ENCODE measurements around the gene TMEM212. TPM values are rescaled to one million over a fixed set of nuclear protein-coding genes. Genes with fewer than 3 reads are reported as not detected.

TMEM212 gene
- total and polyA plus RNA-seq, 9 of the 15 experiments (the other 6 are each of a cell fraction or from before 2014, with no cell fraction given), result not detected

DNA sequence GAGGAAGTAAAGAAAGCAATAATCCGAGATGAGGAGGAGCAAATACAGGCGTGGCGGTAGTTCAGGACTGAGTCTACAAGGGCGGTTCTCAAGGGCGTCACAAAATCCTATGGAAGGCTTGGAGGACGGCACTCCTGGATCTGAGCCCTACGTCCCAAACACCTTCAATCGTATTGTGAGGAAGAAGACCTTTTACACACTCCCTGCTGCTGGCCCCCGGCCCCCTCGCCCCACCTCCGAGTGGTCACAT lies 33.6 kb upstream of the TMEM212 start (continued):
- no peak for TF ChIP-seq SNAPC5 (CRISPR knock-in tag; IDR thresholded peaks at IDR 0.05)
- TF ChIP-seq FUS (optimal IDR thresholded peaks at IDR 0.05; ENCODE audit: low read depth, low read length), result no peak
- TF ChIP-seq ZNF785 (CRISPR knock-in tag; IDR thresholded peaks at IDR 0.05), result no peak
- TF ChIP-seq ZFX (CRISPR knock-in tag; IDR thresholded peaks at IDR 0.05), result peak; percentile 51; the same call in 1 of the 2 replicates
- TF ChIP-seq HDAC3 (IDR thresholded peaks at IDR 0.05; ENCODE audit: borderline replicate concordance, partially characterized antibody), result no peak
- TF ChIP-seq MTF1 (CRISPR knock-in tag; IDR thresholded peaks at IDR 0.05; ENCODE audit: borderline replicate concordance), result no peak
- no peak; the same call in 1 of the 2 replicates for TF ChIP-seq GATA2 (CRISPR knock-in tag; IDR thresholded peaks at IDR 0.05)
- TF ChIP-seq SETDB1 (IDR thresholded peaks at IDR 0.05; ENCODE audit: low read length), result no peak
- peak; percentile 54; the same call in 1 of the 2 replicates for TF ChIP-seq POLR2A (conservative IDR thresholded peaks at IDR 0.05)
- TF ChIP-seq, protein P1, sequence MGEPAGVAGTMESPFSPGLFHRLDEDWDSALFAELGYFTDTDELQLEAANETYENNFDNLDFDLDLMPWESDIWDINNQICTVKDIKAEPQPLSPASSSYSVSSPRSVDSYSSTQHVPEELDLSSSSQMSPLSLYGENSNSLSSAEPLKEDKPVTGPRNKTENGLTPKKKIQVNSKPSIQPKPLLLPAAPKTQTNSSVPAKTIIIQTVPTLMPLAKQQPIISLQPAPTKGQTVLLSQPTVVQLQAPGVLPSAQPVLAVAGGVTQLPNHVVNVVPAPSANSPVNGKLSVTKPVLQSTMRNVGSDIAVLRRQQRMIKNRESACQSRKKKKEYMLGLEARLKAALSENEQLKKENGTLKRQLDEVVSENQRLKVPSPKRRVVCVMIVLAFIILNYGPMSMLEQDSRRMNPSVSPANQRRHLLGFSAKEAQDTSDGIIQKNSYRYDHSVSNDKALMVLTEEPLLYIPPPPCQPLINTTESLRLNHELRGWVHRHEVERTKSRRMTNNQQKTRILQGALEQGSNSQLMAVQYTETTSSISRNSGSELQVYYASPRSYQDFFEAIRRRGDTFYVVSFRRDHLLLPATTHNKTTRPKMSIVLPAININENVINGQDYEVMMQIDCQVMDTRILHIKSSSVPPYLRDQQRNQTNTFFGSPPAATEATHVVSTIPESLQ (CRISPR knock-in tag; IDR thresholded peaks at IDR 0.05), result 0 out of 2 replicates have a peak, but pooled peaks have one; percentile 23
- peak; percentile 51; the same call in 1 of the 2 replicates for TF ChIP-seq ZBTB7A (IDR thresholded peaks at IDR 0.05; ENCODE audit: borderline replicate concordance, control insufficient read depth, low read depth, low read length)
- TF ChIP-seq, protein P2, sequence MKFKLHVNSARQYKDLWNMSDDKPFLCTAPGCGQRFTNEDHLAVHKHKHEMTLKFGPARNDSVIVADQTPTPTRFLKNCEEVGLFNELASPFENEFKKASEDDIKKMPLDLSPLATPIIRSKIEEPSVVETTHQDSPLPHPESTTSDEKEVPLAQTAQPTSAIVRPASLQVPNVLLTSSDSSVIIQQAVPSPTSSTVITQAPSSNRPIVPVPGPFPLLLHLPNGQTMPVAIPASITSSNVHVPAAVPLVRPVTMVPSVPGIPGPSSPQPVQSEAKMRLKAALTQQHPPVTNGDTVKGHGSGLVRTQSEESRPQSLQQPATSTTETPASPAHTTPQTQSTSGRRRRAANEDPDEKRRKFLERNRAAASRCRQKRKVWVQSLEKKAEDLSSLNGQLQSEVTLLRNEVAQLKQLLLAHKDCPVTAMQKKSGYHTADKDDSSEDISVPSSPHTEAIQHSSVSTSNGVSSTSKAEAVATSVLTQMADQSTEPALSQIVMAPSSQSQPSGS (CRISPR knock-in tag; IDR thresholded peaks at IDR 0.05), result no peak
- TF ChIP-seq, protein P3, sequence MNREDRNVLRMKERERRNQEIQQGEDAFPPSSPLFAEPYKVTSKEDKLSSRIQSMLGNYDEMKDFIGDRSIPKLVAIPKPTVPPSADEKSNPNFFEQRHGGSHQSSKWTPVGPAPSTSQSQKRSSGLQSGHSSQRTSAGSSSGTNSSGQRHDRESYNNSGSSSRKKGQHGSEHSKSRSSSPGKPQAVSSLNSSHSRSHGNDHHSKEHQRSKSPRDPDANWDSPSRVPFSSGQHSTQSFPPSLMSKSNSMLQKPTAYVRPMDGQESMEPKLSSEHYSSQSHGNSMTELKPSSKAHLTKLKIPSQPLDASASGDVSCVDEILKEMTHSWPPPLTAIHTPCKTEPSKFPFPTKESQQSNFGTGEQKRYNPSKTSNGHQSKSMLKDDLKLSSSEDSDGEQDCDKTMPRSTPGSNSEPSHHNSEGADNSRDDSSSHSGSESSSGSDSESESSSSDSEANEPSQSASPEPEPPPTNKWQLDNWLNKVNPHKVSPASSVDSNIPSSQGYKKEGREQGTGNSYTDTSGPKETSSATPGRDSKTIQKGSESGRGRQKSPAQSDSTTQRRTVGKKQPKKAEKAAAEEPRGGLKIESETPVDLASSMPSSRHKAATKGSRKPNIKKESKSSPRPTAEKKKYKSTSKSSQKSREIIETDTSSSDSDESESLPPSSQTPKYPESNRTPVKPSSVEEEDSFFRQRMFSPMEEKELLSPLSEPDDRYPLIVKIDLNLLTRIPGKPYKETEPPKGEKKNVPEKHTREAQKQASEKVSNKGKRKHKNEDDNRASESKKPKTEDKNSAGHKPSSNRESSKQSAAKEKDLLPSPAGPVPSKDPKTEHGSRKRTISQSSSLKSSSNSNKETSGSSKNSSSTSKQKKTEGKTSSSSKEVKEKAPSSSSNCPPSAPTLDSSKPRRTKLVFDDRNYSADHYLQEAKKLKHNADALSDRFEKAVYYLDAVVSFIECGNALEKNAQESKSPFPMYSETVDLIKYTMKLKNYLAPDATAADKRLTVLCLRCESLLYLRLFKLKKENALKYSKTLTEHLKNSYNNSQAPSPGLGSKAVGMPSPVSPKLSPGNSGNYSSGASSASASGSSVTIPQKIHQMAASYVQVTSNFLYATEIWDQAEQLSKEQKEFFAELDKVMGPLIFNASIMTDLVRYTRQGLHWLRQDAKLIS (CRISPR knock-in tag; IDR thresholded peaks at IDR 0.05), result no peak
- TF ChIP-seq RBM34 (IDR thresholded peaks at IDR 0.05; ENCODE audit: borderline replicate concordance, insufficient read depth, low read length), result no peak
- 0 out of 4 replicates have a peak, but pooled peaks of 1 of the 2 experiments have one; percentile 24 for TF ChIP-seq FOXK2 (conservative IDR thresholded peaks at IDR 0.05 in 1 of 2, IDR thresholded peaks at IDR 0.05 in 1 of 2; ENCODE audit: low read depth in 2 of 2)
- TF ChIP-seq CCNT2 (IDR thresholded peaks at IDR 0.05; ENCODE audit: borderline replicate concordance, extremely low read depth, insufficient read length, low read depth, low read length), result peak; percentile 31
- no peak for TF ChIP-seq NBN (IDR thresholded peaks at IDR 0.05; ENCODE audit: low read depth)
- TF ChIP-seq, protein P4, sequence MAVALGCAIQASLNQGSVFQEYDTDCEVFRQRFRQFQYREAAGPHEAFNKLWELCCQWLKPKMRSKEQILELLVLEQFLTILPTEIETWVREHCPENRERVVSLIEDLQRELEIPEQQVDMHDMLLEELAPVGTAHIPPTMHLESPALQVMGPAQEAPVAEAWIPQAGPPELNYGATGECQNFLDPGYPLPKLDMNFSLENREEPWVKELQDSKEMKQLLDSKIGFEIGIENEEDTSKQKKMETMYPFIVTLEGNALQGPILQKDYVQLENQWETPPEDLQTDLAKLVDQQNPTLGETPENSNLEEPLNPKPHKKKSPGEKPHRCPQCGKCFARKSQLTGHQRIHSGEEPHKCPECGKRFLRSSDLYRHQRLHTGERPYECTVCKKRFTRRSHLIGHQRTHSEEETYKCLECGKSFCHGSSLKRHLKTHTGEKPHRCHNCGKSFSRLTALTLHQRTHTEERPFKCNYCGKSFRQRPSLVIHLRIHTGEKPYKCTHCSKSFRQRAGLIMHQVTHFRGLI (CRISPR knock-in tag; IDR thresholded peaks at IDR 0.05), result no peak
